Upper lobe of left lung (tissue), 6 donors: ENCODE measurements around the gene GNA14. TPM values are rescaled to one million over a fixed set of nuclear protein-coding genes. Genes with fewer than 3 reads are reported as not detected.

Experiments
- ATAC-seq, 2 donors: fragments of 200-7000 bp; cut with Tn5 transposase; one replicate each; pipeline ENCODE4 v1.9.1; 2022; ENCODE audit warnings: mild to moderate bottlenecking in 2 of 2, moderate library complexity in 2 of 2; ENCODE audit not compliant: low FRiP score in 2 of 2
- DNase-seq, 2 donors: peaks; one replicate each; pipeline ENCODE4 v3.0.0-alpha.2; 2019 to 2020
- H3K27ac ChIP-seq, 4 donors: fragments of 200-600 bp; sonication (generic); one replicate each; pipeline ENCODE4 v1.5.1; 2016 to 2019
- H3K27me3 ChIP-seq, 4 donors: fragments of 200-600 bp; sonication (generic); one replicate each; pipeline ENCODE4 v1.5.1; 2017 to 2019
- H3K36me3 ChIP-seq, 4 donors: fragments of 200-600 bp; sonication (generic); one replicate each; pipeline ENCODE4 v1.5.1; 2016 to 2019
- H3K4me1 ChIP-seq, 4 donors: fragments of 200-600 bp; sonication (generic); one replicate each; pipeline ENCODE4 v1.5.1; 2018 to 2019
- H3K4me3 ChIP-seq, 4 donors: fragments of 200-600 bp; sonication (generic); one replicate each; pipeline ENCODE4 v1.5.1; 2017 to 2019; ENCODE audit warnings: mild to moderate bottlenecking in 2 of 4, moderate library complexity in 1 of 4
- H3K9me3 ChIP-seq, 4 donors: fragments of 200-600 bp; sonication (generic); one replicate each; pipeline ENCODE4 v1.5.1; 2018 to 2019
- CTCF ChIP-seq, 6 experiments: fragments of 450-650 bp in 4 of 6; fragments of 200-600 bp in 2 of 6; sonication (generic) in 2 of 6; IDR thresholded peaks; one replicate each; pipeline ENCODE4 v1.5.1; 2016 to 2019; ENCODE audit warnings: antibody characterized with exemption in 6 of 6
- EP300 ChIP-seq, 4 donors: sonication (generic); formaldehyde crosslinking; IDR thresholded peaks; one replicate each; pipeline ENCODE4 v1.5.1; 2017; ENCODE audit warnings: antibody characterized with exemption in 4 of 4, control low read depth in 2 of 4
- POLR2A ChIP-seq, 4 donors: fragments of 450-650 bp; IDR thresholded peaks; one replicate each; pipeline ENCODE4 v1.5.1; 2016 to 2017; ENCODE audit warnings: antibody characterized with exemption in 4 of 4, mild to moderate bottlenecking in 2 of 4
- POLR2AphosphoS5 ChIP-seq, 2 donors: sonication (generic); formaldehyde crosslinking; IDR thresholded peaks; one replicate each; pipeline ENCODE4 v1.5.1; 2017; ENCODE audit warnings: antibody characterized with exemption in 2 of 2
- WGBS, 2 donors: methylation state at CpG; one replicate each; pipeline ENCODE4 v1.1.5; 2017 to 2018; 5-methylcytosine and 5-hydroxymethylcytosine counted together
- total RNA-seq, 6 donors: library from RNA; depleted of rRNA in 4 of 6; stranded (reverse); fragments of >200 nt in 4 of 6; gene quantifications; one replicate each; pipeline versions ENCODE4 v1.1.0 to v1.2.1, GENCODE V29; 2016 to 2021
- donor health status: DM: no; HTN: no; CAD: no; lungs with moderate emphysema.
- donor health status: DM: no; HTN: yes; CAD: no; lungs with severe emphysema.

The GNA14 gene
- total RNA-seq, 6 donors from 2014 or later, result 6.0 to 28.3 (median 14.9) TPM

DNA sequence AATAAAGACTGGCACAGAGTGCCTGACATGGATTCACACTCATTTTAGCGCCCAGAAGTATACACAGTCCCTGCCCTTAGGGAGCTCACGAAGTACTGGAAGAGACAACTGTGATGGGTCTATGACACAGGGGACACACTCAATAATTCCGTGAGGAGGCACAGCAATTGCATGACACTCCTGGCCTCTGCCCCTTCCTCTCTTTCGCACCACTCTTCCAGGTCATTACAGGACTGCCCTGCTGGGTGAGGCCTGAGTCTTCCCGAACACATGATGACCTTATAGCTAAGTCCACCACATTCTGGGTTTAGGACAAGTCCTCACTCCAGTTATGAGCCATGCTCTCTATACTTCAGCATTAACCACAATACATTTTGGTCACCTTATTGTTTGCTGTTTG is 134.7 kb downstream of the GNA14 start:
- 79 to 82% methylated on average over 5 of the region's 5 CpGs for WGBS, 2 donors
- H3K27ac ChIP-seq, result peak overlapping the region in 2 of 4 donors; percentile 22 to 52

GRCh38 chr9:77512876-77513275 is 135.2 kb downstream of the GNA14 start:
- ATAC-seq (no peak), DNase-seq (no peak)
- Histone ChIP-seq H3K36me3 (no peaks in the 10 kb centered on the region), H3K4me1 (peaks cover 7 to 19% (median 15%) of the 10 kb centered on the region in 4 donors), H3K27ac (no peak overlapping the region), H3K27me3 (no peaks in the 10 kb centered on the region), H3K4me3 (no peak overlapping the region), H3K9me3 (no peaks in the 10 kb centered on the region)
- no peak for TF ChIP-seq CTCF (IDR thresholded peaks at IDR 0.05)

More for the DNA sequence above, 134.7 kb downstream of the GNA14 start:
- Histone ChIP-seq H3K27me3 (no peaks in the 10 kb centered on the region), H3K4me3 (no peak overlapping the region), H3K4me1 (peaks cover 7 to 19% (median 15%) of the 10 kb centered on the region in 4 donors), H3K9me3 (no peaks in the 10 kb centered on the region), H3K36me3 (no peaks in the 10 kb centered on the region)
- ATAC-seq, result peak in 1 of 2 donors; percentile 13
- no peak for TF ChIP-seq POLR2A (IDR thresholded peaks at IDR 0.05)
- TF ChIP-seq POLR2AphosphoS5 (IDR thresholded peaks at IDR 0.05), result no peak
- TF ChIP-seq CTCF (IDR thresholded peaks at IDR 0.05), result no peak
- TF ChIP-seq EP300 (IDR thresholded peaks at IDR 0.05), result no peak
- no peak for DNase-seq

GRCh38 chr9:77511525-77511924 is 136.6 kb downstream of the GNA14 start:
- H3K4me1 ChIP-seq, result peaks cover 7 to 30% (median 20%) of the 10 kb centered on the region in 4 donors
- DNase-seq (no peak), ATAC-seq (no peak)
- no peak overlapping the region for H3K4me3 ChIP-seq
- no peak overlapping the region for H3K27ac ChIP-seq
- TF ChIP-seq POLR2AphosphoS5 (IDR thresholded peaks at IDR 0.05), result no peak
- TF ChIP-seq POLR2A (IDR thresholded peaks at IDR 0.05), result no peak
- TF ChIP-seq CTCF (IDR thresholded peaks at IDR 0.05), result no peak
- TF ChIP-seq EP300 (IDR thresholded peaks at IDR 0.05), result no peak
- H3K27me3 ChIP-seq, result no peaks in the 10 kb centered on the region
- 91 to 93% methylated on average over 3 of the region's 3 CpGs for WGBS, 2 donors
- H3K36me3 ChIP-seq, result no peaks in the 10 kb centered on the region
- H3K9me3 ChIP-seq, result no peaks in the 10 kb centered on the region

- no peaks in the 10 kb centered on the region for H3K36me3 ChIP-seq
- H3K4me3 ChIP-seq, result no peak overlapping the region
- ATAC-seq (no peak), DNase-seq (no peak)
- TF ChIP-seq EP300 (IDR thresholded peaks at IDR 0.05) (no peak), CTCF (IDR thresholded peaks at IDR 0.05) (no peak), POLR2A (IDR thresholded peaks at IDR 0.05) (no peak), POLR2AphosphoS5 (IDR thresholded peaks at IDR 0.05) (no peak)
- 65 to 95% methylated on average over 3 of the region's 3 CpGs for WGBS, 2 donors
- H3K4me1 ChIP-seq, result peaks cover 7 to 30% (median 19%) of the 10 kb centered on the region in 4 donors
- H3K27me3 ChIP-seq, result no peaks in the 10 kb centered on the region
- H3K9me3 ChIP-seq, result no peaks in the 10 kb centered on the region
- H3K27ac ChIP-seq, result no peak overlapping the region
Measured at GRCh38 chr9:77510666-77511065, 137.5 kb downstream of the GNA14 start.

DNA sequence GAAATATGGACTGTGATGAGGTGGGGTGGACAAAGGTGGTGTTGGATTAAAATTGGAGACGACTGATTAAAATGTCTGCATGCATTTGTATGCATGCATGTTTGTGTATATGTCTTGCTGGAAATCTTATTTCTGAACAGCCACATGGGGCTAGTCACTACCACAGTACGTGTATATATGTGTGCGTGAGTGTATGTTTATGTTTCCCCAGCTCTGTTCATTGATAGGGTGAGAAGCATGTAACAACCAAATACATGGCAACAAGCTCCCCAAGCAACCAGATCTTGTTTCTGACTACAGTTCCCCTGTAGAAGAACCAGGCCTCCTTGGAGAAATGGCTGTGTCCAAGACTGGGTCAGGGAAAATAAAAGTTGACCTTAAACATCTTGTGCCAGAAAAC is 139.7 kb downstream of the GNA14 start:
- DNase-seq (no peak), ATAC-seq (no peak)
- Histone ChIP-seq H3K27ac (no peak overlapping the region), H3K4me1 (peaks cover 0 to 19% (median 8%) of the 10 kb centered on the region in 4 donors), H3K4me3 (no peak overlapping the region), H3K36me3 (no peaks in the 10 kb centered on the region), H3K9me3 (no peaks in the 10 kb centered on the region), H3K27me3 (no peaks in the 10 kb centered on the region)
- TF ChIP-seq CTCF (IDR thresholded peaks at IDR 0.05) (no peak), POLR2AphosphoS5 (IDR thresholded peaks at IDR 0.05) (no peak), POLR2A (IDR thresholded peaks at IDR 0.05) (no peak), EP300 (IDR thresholded peaks at IDR 0.05) (no peak)
- WGBS, 2 donors, result 89 to 90% methylated on average over 3 of the region's 3 CpGs
